Fibroblast of villous mesenchyme (primary cell): Measurements from ENCODE around the gene ZNF14. TPM values are rescaled to one million over a fixed set of nuclear protein-coding genes. Genes with fewer than 3 reads are reported as not detected.
"Not testable (repeated sequence)": the region's sequence is repeated elsewhere in the genome, so short reads cannot be mapped to it uniquely, and the experiment has no call there.

Experiments used
- DNase-seq: peaks from one replicate; pipeline ENCODE4 v3.0.0-alpha.2; 2010; ENCODE audit warnings: low read depth
- H3K4me3 ChIP-seq: 2 replicates; pipeline ENCODE4 v1.5.1; 2011; ENCODE audit warnings: low read depth, mild to moderate bottlenecking, low read length
- total RNA-seq: library from RNA; depleted of rRNA; stranded (reverse); fragments of >200 nt; gene quantifications from 2 replicates; pipeline ENCODE4 v1.2.3, GENCODE V29; 2012
- TF ChIP-seq, protein P1 (sequence below): IDR thresholded peaks from 2 replicates; pipeline ENCODE4 v1.5.1; 2012; ENCODE audit warnings: low read depth, mild to moderate bottlenecking, low read length; ENCODE audit not compliant: insufficient read depth

The ZNF14 gene
- total RNA-seq, 1 donor, result 7.8 TPM

DNA sequence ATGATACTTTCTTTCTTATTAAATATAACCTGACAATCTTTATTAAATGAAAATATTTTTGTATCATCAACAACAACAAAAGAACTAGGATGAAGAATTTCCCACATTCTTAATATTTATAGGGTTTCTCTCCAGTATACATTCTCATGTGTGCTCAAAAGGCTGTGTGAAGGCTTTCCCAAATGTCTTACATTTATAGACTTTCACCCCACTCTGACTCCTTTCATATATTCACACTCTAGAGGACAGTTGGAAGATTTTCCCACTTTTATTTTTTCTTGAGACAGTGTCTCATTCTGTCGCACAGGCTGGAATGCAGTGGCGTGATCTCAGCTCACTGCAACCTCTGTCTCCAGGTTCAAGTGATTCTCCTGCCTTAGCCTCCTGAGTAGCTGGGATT lies 22.4 kb downstream of the ZNF14 start:
- DNase-seq, result no peak
- TF ChIP-seq, protein P1, sequence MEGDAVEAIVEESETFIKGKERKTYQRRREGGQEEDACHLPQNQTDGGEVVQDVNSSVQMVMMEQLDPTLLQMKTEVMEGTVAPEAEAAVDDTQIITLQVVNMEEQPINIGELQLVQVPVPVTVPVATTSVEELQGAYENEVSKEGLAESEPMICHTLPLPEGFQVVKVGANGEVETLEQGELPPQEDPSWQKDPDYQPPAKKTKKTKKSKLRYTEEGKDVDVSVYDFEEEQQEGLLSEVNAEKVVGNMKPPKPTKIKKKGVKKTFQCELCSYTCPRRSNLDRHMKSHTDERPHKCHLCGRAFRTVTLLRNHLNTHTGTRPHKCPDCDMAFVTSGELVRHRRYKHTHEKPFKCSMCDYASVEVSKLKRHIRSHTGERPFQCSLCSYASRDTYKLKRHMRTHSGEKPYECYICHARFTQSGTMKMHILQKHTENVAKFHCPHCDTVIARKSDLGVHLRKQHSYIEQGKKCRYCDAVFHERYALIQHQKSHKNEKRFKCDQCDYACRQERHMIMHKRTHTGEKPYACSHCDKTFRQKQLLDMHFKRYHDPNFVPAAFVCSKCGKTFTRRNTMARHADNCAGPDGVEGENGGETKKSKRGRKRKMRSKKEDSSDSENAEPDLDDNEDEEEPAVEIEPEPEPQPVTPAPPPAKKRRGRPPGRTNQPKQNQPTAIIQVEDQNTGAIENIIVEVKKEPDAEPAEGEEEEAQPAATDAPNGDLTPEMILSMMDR, result no peak
- H3K4me3 ChIP-seq, result no peak overlapping the region

DNA sequence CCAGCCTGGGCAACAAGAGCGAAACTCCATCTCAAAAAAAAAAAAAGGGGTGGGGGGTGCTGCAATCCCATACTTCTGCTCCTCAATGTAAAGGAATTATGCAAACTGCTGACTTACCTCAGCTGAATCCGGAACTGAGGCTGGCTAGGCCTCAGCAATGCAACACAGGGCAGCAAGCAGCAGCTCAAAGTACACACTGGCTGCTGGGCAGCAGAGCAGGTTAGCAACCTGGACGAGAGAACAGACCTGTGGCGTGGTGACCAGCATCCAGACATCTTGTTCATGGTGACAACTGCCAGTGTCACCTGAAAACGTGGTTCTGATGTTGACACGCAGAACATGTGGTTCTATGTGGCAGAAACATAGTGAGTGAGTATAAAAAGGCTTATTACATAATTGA lies 28.1 kb downstream of the ZNF14 start:
- TF ChIP-seq, protein P1, result no peak
- H3K4me3 ChIP-seq, result no peak overlapping the region
- DNase-seq, result no peak

DNA sequence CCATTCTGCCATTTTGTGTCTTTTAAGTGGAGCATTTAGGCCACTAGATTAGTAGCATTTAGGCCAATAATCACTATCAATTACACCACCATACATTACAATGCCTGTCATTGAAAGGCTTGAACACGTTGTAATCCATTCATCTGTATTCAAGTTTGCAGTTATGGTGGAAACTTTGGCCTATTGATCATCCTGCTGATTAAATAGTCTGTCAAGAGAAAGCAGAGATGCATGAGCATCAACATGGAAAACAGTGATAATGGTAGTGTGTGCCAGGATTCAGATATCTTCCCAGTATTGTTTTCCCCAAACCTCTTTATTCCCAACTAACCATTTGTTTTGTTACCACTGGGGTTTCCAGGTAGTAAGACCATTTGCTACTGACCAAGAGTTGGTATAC lies 32.4 kb downstream of the ZNF14 start:
- DNase-seq, H3K4me3 ChIP-seq: not testable (repeated sequence)

DNA sequence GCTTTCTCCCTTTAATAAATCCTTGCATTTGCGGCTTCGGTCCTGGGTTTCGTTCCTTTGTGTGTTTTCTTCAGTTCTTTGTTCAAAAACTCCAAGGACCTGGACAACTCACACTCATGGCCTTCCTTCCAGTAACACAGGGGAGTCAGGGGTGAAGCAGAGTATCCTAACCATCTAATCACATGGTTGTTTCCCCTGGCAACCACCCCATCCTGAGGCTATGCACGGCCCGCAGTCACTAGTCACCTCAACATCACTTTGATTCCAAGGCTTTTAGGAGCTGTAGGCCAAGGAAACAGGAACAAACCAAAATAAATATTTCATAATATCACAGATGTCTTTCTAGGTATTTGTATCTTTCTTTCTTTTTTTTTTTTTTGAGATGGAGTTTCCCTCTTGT lies 35.3 kb downstream of the ZNF14 start:
- TF ChIP-seq, protein P1, result no peak
- DNase-seq, result no peak

DNA sequence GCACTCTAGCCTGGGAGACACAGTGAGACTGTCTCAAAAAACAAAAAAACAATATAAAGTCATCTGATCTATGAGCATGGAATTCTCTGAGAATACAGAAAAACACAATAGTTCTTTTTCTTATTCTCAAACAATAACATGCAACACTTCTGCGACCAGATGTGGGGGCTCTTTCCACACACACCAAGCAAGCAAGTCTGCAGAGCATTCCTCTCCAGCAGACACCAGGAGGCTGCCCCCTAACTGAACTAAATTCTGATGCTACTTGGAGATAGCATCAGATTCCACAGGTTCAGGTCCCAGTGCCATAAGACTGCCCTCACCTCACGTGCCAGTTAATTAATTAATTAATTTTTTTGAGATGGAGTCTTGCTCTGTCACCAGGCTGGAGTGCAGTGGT lies 36.5 kb downstream of the ZNF14 start:
- no peak overlapping the region for H3K4me3 ChIP-seq
- TF ChIP-seq, protein P1, result no peak
- no peak for DNase-seq

More for the DNA sequence above, 35.3 kb downstream of the ZNF14 start:
- no peak overlapping the region for H3K4me3 ChIP-seq

DNA sequence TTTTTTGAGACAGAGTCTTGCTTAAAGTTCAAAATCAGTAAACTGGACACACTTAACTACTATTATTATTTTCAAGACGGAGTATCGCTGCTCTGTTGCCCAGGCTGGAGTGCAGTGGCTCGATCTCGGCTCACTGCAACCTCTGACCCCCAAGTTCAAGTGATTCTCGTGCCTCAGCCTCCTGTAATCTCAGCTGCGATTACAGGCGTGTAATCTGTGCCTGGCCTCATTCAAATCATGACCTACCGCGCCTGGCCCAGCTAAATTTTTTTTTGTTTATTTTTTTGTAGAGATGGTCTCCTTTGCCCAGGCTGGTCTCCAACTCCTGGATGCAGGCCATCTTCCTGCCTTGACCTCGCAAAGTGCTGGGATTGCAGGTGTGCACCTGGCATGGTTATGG lies 41.2 kb downstream of the ZNF14 start:
- TF ChIP-seq, protein P1, result no peak
- no peak for DNase-seq
- no peak overlapping the region for H3K4me3 ChIP-seq

DNA sequence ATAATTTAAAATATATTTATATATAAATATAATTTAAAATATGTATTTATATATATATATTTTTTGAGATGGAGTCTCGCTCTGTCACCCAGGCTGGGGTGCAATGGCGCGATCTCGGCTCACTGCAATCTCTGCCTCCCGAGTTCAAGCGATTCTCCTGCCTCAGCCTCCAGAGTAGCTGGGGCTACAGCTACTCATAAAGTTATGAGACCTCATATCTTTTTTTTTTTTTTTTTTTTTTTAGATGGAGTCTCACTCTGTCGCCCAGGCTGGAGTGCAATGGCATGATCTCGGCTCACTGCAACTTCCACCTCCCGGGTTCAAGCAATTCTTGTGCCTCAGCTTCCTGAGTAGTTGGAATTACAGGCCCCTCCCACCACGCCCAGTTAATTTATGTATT lies 43.9 kb downstream of the ZNF14 start:
- DNase-seq, H3K4me3 ChIP-seq: not testable (repeated sequence)

DNA sequence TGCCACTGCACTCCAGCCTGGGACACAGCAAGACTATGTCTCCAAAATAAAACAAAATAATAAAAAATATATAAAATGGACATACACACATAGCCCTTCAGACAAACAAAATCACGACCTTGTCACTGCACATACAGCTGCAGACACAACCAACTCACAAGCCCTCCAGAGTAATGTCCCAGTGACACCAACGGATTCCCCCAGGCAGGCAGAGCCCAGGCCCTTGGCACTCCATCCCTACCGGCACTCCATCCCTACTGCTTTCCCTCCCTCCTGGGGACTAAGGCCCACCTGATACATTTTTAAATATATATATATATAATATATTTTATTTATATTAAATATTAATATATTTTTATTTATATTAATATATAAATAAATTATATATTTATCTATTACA lies 45.8 kb downstream of the ZNF14 start:
- TF ChIP-seq, protein P1, result no peak
- H3K4me3 ChIP-seq, result no peak overlapping the region
- DNase-seq, result no peak
